GM12891 (cell line): ENCODE measurements around the gene ROS1.

ENCODE experiments used
- DNase-seq: peaks from one replicate; pipeline ENCODE4 v3.0.0; 2011; ENCODE audit warnings: low spot score; ENCODE audit not compliant: insufficient read length
- FAIRE-seq: peaks from 2 replicates; lab custom pipeline; 2011; peaks lifted over from hg19 to GRCh38; lab: Jason Lieb, UNC
- PAX5 ChIP-seq: IDR thresholded peaks from 2 replicates; pipeline ENCODE4 v1.6.1; 2011; ENCODE audit warnings: low read length, moderate library complexity, mild to moderate bottlenecking; ENCODE audit not compliant: insufficient read depth, severe bottlenecking
- POLR2A ChIP-seq: IDR thresholded peaks from 2 replicates; pipeline ENCODE4 v1.6.1; 2011; ENCODE audit warnings: low read depth, low read length, control low read depth
- POLR2AphosphoS5 ChIP-seq: IDR thresholded peaks from 2 replicates; pipeline ENCODE4 v1.6.1; 2011; ENCODE audit warnings: low read depth, low read length, control low read depth
- POU2F2 ChIP-seq: IDR thresholded peaks from 2 replicates; pipeline ENCODE4 v1.6.1; 2011; ENCODE audit warnings: low read depth, mild to moderate bottlenecking, control low read depth, low read length, moderate library complexity
- SPI1 ChIP-seq: IDR thresholded peaks from 2 replicates; pipeline ENCODE4 v1.6.1; 2011; ENCODE audit warnings: low read depth, low read length, control low read depth
- TAF1 ChIP-seq: IDR thresholded peaks from 2 replicates; pipeline ENCODE4 v1.6.1; 2011; ENCODE audit warnings: low read depth, low read length, control low read depth

ROS1 gene

GRCh38 chr6:117401799-117402198 lies 23.9 kb downstream of the ROS1 start:
- no peak for DNase-seq
- no peak for TF ChIP-seq POLR2AphosphoS5
- TF ChIP-seq POLR2A, result no peak
- TF ChIP-seq SPI1, result no peak
- no peak for TF ChIP-seq PAX5
- no peak for TF ChIP-seq POU2F2
- TF ChIP-seq TAF1, result no peak
- FAIRE-seq, result no peak

GRCh38 chr6:117399924-117400323 lies 25.8 kb downstream of the ROS1 start:
- TF ChIP-seq SPI1 (no peak), POU2F2 (no peak), POLR2A (no peak), PAX5 (no peak), POLR2AphosphoS5 (no peak), TAF1 (no peak)
- DNase-seq (no peak), FAIRE-seq (no peak)

- DNase-seq (no peak), FAIRE-seq (no peak)
- TF ChIP-seq POU2F2 (no peak), PAX5 (no peak), POLR2A (no peak)
Measured at GRCh38 chr6:117399126-117399525, 26.6 kb downstream of the ROS1 start.

- DNase-seq, result no peak
- no peak for TF ChIP-seq POLR2AphosphoS5
- TF ChIP-seq SPI1, result no peak
- TF ChIP-seq PAX5, result no peak
- no peak for TF ChIP-seq POLR2A
- TF ChIP-seq POU2F2, result no peak
- TF ChIP-seq TAF1, result no peak
- FAIRE-seq, result no peak
Measured at GRCh38 chr6:117397536-117398227, 28.1 kb downstream of the ROS1 start.

GRCh38 chr6:117396228-117396627 lies 29.5 kb downstream of the ROS1 start:
- TF ChIP-seq PAX5 (no peak), POU2F2 (no peak), TAF1 (no peak), POLR2A (no peak), POLR2AphosphoS5 (no peak), SPI1 (no peak)
- DNase-seq (no peak), FAIRE-seq (no peak)

GRCh38 chr6:117395164-117395563 lies 30.6 kb downstream of the ROS1 start:
- DNase-seq, result no peak
- no peak for FAIRE-seq
- no peak for TF ChIP-seq POLR2A
- no peak for TF ChIP-seq SPI1
- TF ChIP-seq POLR2AphosphoS5, result no peak
- no peak for TF ChIP-seq PAX5
- no peak for TF ChIP-seq TAF1
- TF ChIP-seq POU2F2, result no peak

- DNase-seq, result no peak
- TF ChIP-seq TAF1 (no peak), SPI1 (no peak), POLR2AphosphoS5 (no peak), PAX5 (no peak), POU2F2 (no peak), POLR2A (no peak)
- no peak for FAIRE-seq
Measured at GRCh38 chr6:117393045-117393444, 32.7 kb downstream of the ROS1 start.

GRCh38 chr6:117391874-117392583 lies 33.7 kb downstream of the ROS1 start:
- DNase-seq (no peak), FAIRE-seq (no peak)
- TF ChIP-seq PAX5, result no peak
- no peak for TF ChIP-seq POLR2A
- TF ChIP-seq POU2F2, result no peak
- TF ChIP-seq TAF1, result no peak
- TF ChIP-seq SPI1, result no peak
- no peak for TF ChIP-seq POLR2AphosphoS5

- TF ChIP-seq SPI1, result no peak
- TF ChIP-seq TAF1, result no peak
- no peak for TF ChIP-seq PAX5
- FAIRE-seq (no peak), DNase-seq (no peak)
Measured at GRCh38 chr6:117389227-117390057, 36.3 kb downstream of the ROS1 start.

- DNase-seq, result no peak
- TF ChIP-seq POU2F2 (no peak), TAF1 (no peak), POLR2A (no peak), POLR2AphosphoS5 (no peak), SPI1 (no peak), PAX5 (no peak)
- no peak for FAIRE-seq
Measured at GRCh38 chr6:117387454-117387974, 38.2 kb downstream of the ROS1 start.
